NCI-H2196 (cell line): ENCODE results near the gene ACAD10.

Source experiments
- DNase-seq: peaks from one replicate; lab custom pipeline; 2025; ENCODE audit not compliant: unreplicated experiment; lab: John Stamatoyannopoulos, UW

ACAD10 gene

DNA sequence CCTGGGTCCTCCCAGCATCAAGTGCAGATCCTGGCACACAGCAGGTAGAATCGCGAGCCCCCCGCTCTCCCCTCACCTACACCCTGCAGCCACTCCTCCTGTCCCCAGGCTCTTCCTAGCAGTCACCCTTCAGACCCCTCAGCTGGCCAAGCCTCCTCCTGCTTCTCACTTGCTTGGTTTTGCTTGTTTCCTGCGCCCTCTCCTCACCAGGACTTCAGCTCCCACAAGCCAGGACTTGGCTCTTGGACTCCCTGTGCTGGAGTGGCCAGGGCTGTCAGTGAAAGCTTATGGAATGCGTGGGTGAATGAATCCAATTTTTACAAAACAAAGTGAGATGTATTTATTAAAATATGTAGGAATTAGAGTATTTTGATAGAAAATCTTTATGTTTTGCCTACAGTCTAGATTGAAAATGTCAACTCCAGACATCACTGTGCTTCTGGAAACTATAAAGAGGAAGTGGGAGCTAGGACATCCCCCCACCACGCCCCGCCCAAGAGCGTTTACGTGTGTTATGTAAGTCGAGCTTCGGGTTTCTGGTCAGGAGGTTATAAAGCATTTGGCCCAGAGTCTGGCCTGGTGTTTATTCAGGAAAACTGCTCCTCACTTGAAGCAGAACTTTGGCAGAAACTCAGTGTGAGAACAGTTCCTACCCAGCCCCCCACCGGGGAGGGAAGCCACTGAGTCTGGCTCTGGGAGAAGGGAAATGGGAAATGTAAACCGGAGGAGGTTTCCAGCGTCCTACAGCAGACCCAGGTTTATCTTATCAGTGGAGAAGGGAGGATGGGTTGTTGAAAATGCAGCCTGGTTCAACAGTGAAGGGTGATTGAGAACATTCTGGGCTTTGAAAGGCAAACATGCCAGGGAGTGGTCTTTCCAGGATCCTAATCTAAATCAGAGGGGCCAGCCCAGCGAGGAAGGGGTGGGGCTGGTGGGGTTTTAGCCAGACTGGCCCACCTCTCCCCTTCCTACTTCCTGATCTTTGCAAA, 89.6 kb downstream of the ACAD10 start:
- DNase-seq = peak; percentile 67

DNA sequence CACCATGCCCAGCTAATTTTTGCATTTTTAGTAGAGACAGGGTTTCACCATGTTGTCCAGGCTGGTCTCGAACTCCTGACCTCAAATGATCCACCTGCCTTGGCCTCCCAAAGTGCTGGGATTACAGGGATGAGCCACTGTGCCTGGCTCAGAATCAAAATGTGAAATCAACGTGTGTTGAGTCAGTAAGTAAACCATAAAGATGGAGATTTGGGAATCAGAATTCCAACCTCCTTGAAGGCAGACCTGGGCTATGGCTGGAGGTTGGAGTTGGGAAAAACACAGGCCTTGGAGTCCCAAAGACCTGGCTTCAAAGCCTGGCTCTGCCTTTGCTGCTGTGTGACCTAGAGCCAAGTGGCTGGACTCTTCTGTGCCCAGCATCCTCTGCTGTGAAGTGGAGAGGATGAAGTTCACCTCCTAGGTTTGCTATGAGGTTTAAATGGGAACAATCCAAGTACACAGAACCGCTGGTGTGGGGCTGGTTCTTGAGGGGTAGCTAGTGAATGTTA, 91.0 kb downstream of the ACAD10 start:
- no peak for DNase-seq

- no peak for DNase-seq
Observed at GRCh38 chr12:111777345-111778045, 91.6 kb downstream of the ACAD10 start.

GRCh38 chr12:111780166-111780565, 94.3 kb downstream of the ACAD10 start:
- DNase-seq = no peak

DNA sequence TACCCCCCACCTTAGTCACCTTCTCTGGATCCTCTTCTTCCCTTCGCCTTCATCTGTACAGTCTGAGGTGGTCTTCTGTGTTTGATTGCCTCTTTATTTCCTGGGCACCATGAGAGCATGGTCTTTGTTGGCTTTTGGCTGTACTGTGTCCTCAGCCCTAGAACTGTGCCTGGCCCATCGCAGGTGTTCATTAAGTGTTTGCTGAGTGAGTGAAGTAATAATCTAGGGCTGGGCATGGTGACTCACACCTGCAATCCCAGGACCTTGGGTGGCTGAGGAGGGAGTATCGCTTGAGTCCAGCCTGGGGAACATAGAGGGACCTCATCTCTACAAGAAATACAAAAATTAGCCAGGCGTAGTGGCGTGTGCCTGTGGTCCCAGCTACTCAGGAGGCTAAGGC, 94.8 kb downstream of the ACAD10 start:
- no peak for DNase-seq

- no peak for DNase-seq
Observed at GRCh38 chr12:111781085-111781658, 95.3 kb downstream of the ACAD10 start.

- DNase-seq = no peak
Observed at GRCh38 chr12:111783046-111783445, 97.2 kb downstream of the ACAD10 start.

GRCh38 chr12:111784953-111785352, 99.1 kb downstream of the ACAD10 start:
- DNase-seq = no peak

DNA sequence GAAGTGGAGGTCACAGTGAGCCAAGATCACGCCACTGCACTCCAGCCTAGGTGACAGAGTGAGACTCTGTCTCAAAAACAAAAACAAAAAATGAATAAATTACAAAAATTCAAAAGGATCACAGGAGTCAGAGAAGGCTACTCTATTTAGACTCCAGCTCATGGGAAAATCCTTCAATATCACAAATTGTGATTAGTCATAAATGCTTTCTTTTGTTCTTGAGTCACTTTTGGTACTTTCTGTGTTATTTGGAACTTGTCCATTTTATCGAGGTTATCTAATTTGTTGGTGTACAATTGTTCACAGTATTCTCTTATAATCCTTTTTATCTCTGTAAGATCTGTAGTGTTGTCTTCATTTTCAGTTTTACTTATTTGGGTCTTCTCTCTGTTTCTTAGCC, 99.8 kb downstream of the ACAD10 start:
- no peak for DNase-seq

- DNase-seq = peak; percentile 65
Observed at GRCh38 chr12:111788178-111788654, 102.4 kb downstream of the ACAD10 start.

- DNase-seq = no peak
Observed at GRCh38 chr12:111789779-111790178, 103.9 kb downstream of the ACAD10 start.

GRCh38 chr12:111791507-111791906, 105.7 kb downstream of the ACAD10 start:
- DNase-seq = no peak

DNA sequence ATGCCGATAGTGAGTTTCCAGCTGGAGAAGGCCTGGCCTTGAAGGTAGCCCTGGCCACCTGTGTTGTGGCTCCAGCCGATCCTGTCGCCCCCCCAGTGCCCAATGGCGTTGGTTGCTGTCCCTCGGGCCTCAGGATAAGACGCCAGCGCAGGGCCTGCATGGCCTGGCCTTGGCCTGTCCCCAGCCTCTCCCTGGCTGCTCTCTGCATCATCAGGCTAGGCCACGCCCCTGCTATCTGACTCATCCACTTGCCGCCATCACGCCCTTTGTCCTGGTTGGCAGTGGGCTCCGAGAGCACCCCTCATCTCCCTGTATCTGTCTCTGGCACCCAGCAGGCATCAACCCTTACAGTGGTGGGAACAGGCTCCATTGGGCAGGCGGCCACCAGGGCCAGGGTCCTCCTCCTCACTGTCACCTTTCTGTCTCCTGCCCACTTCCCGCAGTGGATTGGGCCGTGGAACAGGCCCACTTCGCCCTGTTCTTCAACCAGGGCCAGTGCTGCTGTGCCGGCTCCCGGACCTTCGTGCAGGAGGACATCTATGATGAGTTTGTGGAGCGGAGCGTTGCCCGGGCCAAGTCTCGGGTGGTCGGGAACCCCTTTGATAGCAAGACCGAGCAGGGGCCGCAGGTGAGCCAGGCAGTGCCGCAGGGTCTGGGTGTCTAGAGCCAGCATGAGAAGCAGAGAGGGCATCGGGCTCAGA, 106.5 kb downstream of the ACAD10 start:
- no peak for DNase-seq

- DNase-seq = no peak
Observed at GRCh38 chr12:111792856-111793235, 107.0 kb downstream of the ACAD10 start.

GRCh38 chr12:111798182-111798581, 112.3 kb downstream of the ACAD10 start:
- peak; percentile 20 for DNase-seq

- no peak for DNase-seq
Observed at GRCh38 chr12:111799758-111800157, 113.9 kb downstream of the ACAD10 start.

- no peak for DNase-seq
Observed at GRCh38 chr12:111803038-111803626, 117.3 kb downstream of the ACAD10 start.

DNA sequence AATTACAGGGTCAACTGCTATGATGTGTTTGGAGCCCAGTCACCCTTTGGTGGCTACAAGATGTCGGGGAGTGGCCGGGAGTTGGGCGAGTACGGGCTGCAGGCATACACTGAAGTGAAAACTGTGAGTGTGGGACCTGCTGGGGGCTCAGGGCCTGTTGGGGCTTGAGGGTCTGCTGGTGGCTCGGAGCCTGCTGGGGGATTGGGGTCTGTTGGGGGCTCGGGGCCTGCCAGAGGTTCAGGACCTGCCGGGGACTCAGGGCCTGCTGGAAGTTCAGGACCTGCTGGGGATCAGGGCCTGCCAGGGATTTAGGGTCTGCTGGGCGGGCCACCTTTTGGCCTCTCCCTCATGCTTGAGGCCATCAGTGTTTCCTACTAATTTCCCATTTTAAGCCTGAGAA, 118.0 kb downstream of the ACAD10 start:
- no peak for DNase-seq

DNA sequence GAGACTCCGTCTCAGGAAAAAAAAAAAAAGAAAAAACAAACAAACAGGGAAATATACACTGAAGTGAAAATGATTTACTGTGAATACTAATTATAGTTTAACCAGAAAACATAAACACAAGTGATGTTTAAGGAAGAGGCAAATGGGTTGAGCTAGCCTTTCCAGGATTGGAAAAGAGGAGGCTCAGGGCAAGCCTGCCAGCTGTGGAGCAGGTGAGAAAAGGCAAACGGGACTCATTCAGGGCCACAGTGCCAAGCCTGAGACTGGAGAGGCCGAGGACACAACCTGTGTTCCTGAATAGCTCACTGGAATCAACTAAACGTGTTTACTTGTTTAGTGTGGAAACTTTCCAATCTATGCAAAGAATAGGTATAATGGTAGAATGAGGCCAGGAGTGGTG, 120.5 kb downstream of the ACAD10 start:
- DNase-seq = no peak
